ENCODE data around the gene LUZP2. TPM values are rescaled to one million over a fixed set of nuclear protein-coding genes. Genes with fewer than 3 reads are reported as not detected.

The LUZP2 gene
- total RNA-seq, 1 donor from 2014 or later = 0.33 TPM

DNA sequence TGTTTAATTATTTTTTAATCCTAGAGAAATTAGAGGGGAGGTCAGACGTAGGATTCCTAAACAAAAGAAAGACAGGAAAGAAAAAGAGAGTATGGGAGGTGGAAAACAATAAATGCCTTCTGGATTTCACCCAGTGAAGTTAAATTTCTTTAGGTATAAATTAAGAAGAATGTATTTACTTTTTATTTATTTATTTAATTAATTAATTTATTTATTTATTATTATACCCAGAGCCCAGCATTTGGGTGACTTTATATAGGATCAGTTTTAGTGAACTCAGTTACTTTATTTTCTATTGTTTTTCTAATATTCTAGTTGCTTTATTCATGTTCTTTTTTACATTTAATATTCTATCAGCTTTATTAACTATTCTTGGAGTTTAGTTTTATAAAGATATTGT, 551.8 kb downstream of the LUZP2 start:
- TF ChIP-seq, protein P1, sequence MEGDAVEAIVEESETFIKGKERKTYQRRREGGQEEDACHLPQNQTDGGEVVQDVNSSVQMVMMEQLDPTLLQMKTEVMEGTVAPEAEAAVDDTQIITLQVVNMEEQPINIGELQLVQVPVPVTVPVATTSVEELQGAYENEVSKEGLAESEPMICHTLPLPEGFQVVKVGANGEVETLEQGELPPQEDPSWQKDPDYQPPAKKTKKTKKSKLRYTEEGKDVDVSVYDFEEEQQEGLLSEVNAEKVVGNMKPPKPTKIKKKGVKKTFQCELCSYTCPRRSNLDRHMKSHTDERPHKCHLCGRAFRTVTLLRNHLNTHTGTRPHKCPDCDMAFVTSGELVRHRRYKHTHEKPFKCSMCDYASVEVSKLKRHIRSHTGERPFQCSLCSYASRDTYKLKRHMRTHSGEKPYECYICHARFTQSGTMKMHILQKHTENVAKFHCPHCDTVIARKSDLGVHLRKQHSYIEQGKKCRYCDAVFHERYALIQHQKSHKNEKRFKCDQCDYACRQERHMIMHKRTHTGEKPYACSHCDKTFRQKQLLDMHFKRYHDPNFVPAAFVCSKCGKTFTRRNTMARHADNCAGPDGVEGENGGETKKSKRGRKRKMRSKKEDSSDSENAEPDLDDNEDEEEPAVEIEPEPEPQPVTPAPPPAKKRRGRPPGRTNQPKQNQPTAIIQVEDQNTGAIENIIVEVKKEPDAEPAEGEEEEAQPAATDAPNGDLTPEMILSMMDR (IDR thresholded peaks at IDR 0.05; ENCODE audit: insufficient read depth, low read length, poor library complexity, severe bottlenecking) = no peak
- no peaks in the 10 kb centered on the region for H3K27me3 ChIP-seq (ENCODE audit: control insufficient read depth, insufficient read depth, low read length)
- no peak for DNase-seq (ENCODE audit: low read depth)

DNA sequence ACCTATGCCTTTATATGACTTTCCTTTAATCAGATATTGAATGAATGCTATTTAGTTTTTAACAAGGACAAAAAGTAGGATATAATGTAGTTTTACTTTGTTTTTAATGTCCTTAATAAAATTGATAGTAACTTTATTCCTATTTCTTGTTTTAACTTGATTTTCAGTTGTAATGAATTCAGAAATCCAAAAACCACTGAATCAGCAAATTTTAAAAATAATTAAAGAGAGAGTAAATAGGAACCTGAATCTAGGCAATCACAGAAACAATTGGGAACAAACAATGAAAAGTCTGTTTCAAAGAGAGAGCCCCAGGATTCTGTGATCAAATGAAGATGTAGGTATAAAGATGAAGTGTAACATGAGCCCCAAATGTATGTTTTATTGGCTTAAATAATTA, 556.0 kb downstream of the LUZP2 start:
- TF ChIP-seq, protein P1 (IDR thresholded peaks at IDR 0.05; ENCODE audit: insufficient read depth, low read length, poor library complexity, severe bottlenecking) = no peak
- Histone ChIP-seq H3K4me3 (ENCODE audit: low read depth, low read length) (no peak overlapping the region), H3K36me3 (ENCODE audit: control insufficient read depth, insufficient read depth, low read length) (no peaks in the 10 kb centered on the region), H3K27me3 (ENCODE audit: control insufficient read depth, insufficient read depth, low read length) (no peaks in the 10 kb centered on the region)
- DNase-seq (ENCODE audit: low read depth) = no peak

More for the DNA sequence above, 551.8 kb downstream of the LUZP2 start:
- no peaks in the 10 kb centered on the region for H3K36me3 ChIP-seq (ENCODE audit: control insufficient read depth, insufficient read depth, low read length)
- H3K4me3 ChIP-seq (ENCODE audit: low read depth, low read length) = no peak overlapping the region

DNA sequence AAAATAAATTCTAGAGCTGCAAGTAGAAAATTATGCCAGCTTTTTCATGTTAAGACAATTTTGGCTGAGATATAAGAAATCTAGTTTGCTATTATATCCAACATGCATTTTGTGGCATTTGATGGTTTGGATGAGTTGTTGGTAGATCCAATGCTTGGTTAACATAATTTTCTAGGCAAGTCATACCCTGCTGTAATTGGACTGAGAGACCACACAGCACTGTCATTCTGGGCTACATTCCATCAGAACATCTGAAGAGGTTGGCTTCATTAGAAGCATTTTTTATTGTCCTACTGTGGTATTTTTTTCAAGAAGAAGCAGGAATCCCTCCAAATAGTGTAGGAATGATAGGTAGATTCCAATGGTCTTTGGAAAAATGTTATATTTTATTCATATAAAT, 561.0 kb downstream of the LUZP2 start:
- TF ChIP-seq, protein P1 (IDR thresholded peaks at IDR 0.05; ENCODE audit: insufficient read depth, low read length, poor library complexity, severe bottlenecking) = no peak
- Histone ChIP-seq H3K4me3 (ENCODE audit: low read depth, low read length) (no peak overlapping the region), H3K27me3 (ENCODE audit: control insufficient read depth, insufficient read depth, low read length) (no peaks in the 10 kb centered on the region), H3K36me3 (ENCODE audit: control insufficient read depth, insufficient read depth, low read length) (no peaks in the 10 kb centered on the region)
- DNase-seq (ENCODE audit: low read depth) = no peak

DNA sequence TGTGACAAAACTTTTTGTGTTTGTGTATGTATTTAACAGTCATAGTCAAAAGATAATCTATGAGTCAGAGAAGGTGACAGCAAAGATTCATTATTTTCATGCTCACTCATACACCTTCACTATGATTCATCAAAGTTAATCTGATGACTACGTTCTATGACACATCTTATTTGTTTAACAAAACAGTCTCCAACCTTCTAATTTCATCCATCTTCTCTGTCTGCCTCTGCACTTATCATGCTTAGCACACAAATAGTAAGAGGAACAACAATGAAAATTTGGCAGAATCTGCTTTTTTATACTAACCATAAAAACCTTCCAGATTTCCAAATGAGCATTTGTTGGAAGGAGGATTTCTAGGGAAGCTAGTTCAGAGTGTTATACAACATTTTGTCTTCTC, 568.9 kb downstream of the LUZP2 start:
- DNase-seq (ENCODE audit: low read depth) = peak; percentile 44
- no peaks in the 10 kb centered on the region for H3K27me3 ChIP-seq (ENCODE audit: control insufficient read depth, insufficient read depth, low read length)
- TF ChIP-seq, protein P1 (IDR thresholded peaks at IDR 0.05; ENCODE audit: insufficient read depth, low read length, poor library complexity, severe bottlenecking) = no peak
- H3K4me3 ChIP-seq (ENCODE audit: low read depth, low read length) = no peak overlapping the region
- no peaks in the 10 kb centered on the region for H3K36me3 ChIP-seq (ENCODE audit: control insufficient read depth, insufficient read depth, low read length)

DNA sequence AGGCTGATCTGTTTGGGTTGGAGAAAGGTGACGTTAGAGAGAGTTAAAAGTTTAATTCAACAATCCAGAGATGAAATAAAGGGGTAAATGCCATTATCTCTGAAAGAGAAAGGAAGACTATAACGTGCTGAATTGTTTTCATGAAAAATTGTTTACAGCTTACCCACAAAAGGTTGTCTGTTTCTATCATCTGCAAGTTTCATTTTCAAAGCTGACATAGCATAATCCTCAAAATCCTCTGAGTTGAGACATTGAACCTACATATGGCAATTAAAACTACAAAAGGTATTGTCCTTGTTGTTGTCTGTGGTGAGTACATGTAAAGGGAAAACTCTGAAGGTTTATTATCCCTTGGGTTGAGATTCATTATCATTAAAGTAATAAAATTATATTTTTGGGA, 569.9 kb downstream of the LUZP2 start:
- TF ChIP-seq, protein P1 (IDR thresholded peaks at IDR 0.05; ENCODE audit: insufficient read depth, low read length, poor library complexity, severe bottlenecking) = no peak
- no peaks in the 10 kb centered on the region for H3K36me3 ChIP-seq (ENCODE audit: control insufficient read depth, insufficient read depth, low read length)
- no peak overlapping the region for H3K4me3 ChIP-seq (ENCODE audit: low read depth, low read length)

DNA sequence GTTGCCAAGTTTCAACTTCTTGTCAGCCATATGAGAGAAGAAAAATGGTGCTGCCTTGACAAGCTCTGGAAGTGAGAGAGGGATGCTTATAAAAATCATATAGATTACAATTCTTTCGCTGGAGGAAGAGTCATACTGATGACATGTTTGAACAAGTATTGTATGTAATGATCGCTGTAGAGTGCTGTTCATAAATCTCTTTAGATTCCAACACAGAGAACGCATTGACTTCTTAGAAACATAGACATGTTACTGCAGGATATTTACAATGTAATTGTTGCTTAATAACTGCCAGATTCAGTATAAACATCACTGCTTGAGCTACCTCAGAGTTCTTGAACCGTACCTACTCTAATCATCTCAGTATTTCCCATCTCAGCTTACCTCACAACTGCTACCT, 571.6 kb downstream of the LUZP2 start:
- TF ChIP-seq, protein P1 (IDR thresholded peaks at IDR 0.05; ENCODE audit: insufficient read depth, low read length, poor library complexity, severe bottlenecking) = no peak
- H3K36me3 ChIP-seq (ENCODE audit: control insufficient read depth, insufficient read depth, low read length) = no peaks in the 10 kb centered on the region
- DNase-seq (ENCODE audit: low read depth) = no peak

More for the DNA sequence above, 569.9 kb downstream of the LUZP2 start:
- DNase-seq (ENCODE audit: low read depth) = no peak
- H3K27me3 ChIP-seq (ENCODE audit: control insufficient read depth, insufficient read depth, low read length) = no peaks in the 10 kb centered on the region

More for the DNA sequence above, 571.6 kb downstream of the LUZP2 start:
- Histone ChIP-seq H3K27me3 (ENCODE audit: control insufficient read depth, insufficient read depth, low read length) (no peaks in the 10 kb centered on the region), H3K4me3 (ENCODE audit: low read depth, low read length) (no peak overlapping the region)

Measured in kidney epithelial cell (primary cell).